Measurements from ENCODE around the gene CADM1. TPM values are rescaled to one million over a fixed set of nuclear protein-coding genes. Genes with fewer than 3 reads are reported as not detected.

The CADM1 gene
- total RNA-seq, 1 experiment from 2014 or later: 0.79 TPM

DNA sequence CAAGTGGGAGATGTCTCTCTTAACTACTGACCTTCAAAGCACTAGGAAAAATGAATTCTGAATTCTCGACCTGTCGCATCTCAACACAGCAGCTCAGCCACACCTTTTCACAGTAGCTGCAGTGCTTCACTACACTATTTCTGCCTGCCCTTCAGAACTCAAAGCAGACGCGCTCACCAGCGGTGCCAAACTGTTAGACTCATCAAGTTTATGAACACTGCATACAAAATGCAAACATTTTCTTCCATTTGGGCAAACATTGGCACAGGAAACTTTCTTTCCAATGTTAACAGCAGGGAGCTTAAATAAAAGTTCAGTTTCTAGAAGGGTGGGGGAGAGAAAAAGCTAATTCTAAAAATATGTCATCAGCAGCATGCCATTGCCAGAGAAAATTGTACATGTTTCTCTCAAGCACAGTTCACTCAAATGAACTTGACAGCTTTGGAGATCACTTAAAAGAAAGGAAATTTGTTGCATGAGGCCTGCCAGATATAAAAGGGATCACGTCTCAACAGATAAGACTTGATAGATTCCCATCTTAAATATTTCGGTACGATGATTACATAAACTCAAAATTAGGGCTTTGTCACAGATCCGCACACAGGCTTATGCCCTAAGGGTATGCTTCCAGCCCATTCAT is 82.7 kb downstream of the CADM1 start:
- DNase-seq (ENCODE audit: low read depth, low spot score) (no peak), ATAC-seq (no peak)
- H3K36me3 ChIP-seq (ENCODE audit: control insufficient read depth in 1 of 2, insufficient read depth in 2 of 2, low read length in 2 of 2): no peaks in the 10 kb centered on the region
- no peak overlapping the region for H3K9ac ChIP-seq (ENCODE audit: low read length)
- no peaks in the 10 kb centered on the region for H3K79me2 ChIP-seq (ENCODE audit: insufficient read depth, low read length)
- H3K4me3 ChIP-seq (replicated peaks in 1 of 2; ENCODE audit: low read depth in 1 of 2, low read length in 2 of 2): no peak overlapping the region
- no peaks in the 10 kb centered on the region for H3K9me2 ChIP-seq (ENCODE audit: insufficient read depth)
- H3K4me2 ChIP-seq (ENCODE audit: low read length): no peak overlapping the region
- ChIA-PET RAD21 (ENCODE audit: low non-redundant PET in 1 of 2, low total read pairs in 2 of 2, uncharacterized antibody in 2 of 2, unreplicated experiment in 2 of 2) (no interaction called here), CTCF (no interaction called here), POLR2A (no interaction called here)
- no peaks in the 10 kb centered on the region for H3K4me1 ChIP-seq (ENCODE audit: control insufficient read depth in 1 of 2, insufficient read depth in 2 of 2, low read length in 2 of 2)
- H3K27ac ChIP-seq (ENCODE audit: low read depth, low read length): no peak overlapping the region
- no peak overlapping the region for H2AFZ ChIP-seq (ENCODE audit: low read depth, low read length, poor library complexity, severe bottlenecking)
- no peaks in the 10 kb centered on the region for H4K20me1 ChIP-seq (ENCODE audit: insufficient read depth)
- H3K9me3 ChIP-seq (ENCODE audit: control insufficient read depth in 1 of 2, insufficient read depth in 1 of 2, low read depth in 1 of 2, low read length in 2 of 2): peaks cover 0 to 14% of the 10 kb centered on the region in 2 experiments; a peak in 2 of 4 replicates
- H3K27me3 ChIP-seq (ENCODE audit: insufficient read depth, low read length): no peaks in the 10 kb centered on the region
- intact Hi-C loops (cut with micrococcal nuclease): no loop called here
- BruUV-seq (replicated peaks): no TSS peak
- no peak for TF ChIP-seq SRF (IDR thresholded peaks at IDR 0.05; ENCODE audit: low read depth)
- no peak for TF ChIP-seq ZNF274 (IDR thresholded peaks at IDR 0.05; ENCODE audit: low read depth, low read length)
- TF ChIP-seq ELF1 (IDR thresholded peaks at IDR 0.05; ENCODE audit: borderline replicate concordance, low read depth): no peak
- no peak for TF ChIP-seq SP1 (IDR thresholded peaks at IDR 0.05; ENCODE audit: low read depth)
- no peak for TF ChIP-seq ZBTB33 (IDR thresholded peaks at IDR 0.05; ENCODE audit: extremely low read depth, insufficient replicate concordance, low read length)
- TF ChIP-seq JUND (IDR thresholded peaks at IDR 0.05): no peak
- no peak for TF ChIP-seq POLR2AphosphoS5 (IDR thresholded peaks at IDR 0.05; ENCODE audit: low read depth, low read length)
- no peak for TF ChIP-seq EZH2 (IDR thresholded peaks at IDR 0.05)
- TF ChIP-seq, protein P1, sequence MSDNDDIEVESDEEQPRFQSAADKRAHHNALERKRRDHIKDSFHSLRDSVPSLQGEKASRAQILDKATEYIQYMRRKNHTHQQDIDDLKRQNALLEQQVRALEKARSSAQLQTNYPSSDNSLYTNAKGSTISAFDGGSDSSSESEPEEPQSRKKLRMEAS (IDR thresholded peaks at IDR 0.05): no peak
- no peak for TF ChIP-seq EGR1 (IDR thresholded peaks at IDR 0.05; ENCODE audit: low read depth)
- no peak for TF ChIP-seq CBX3 (IDR thresholded peaks at IDR 0.05; ENCODE audit: low read depth)

Measured in HCT116 (cell line).